ENCODE results near the gene CNGA1.

CNGA1 gene

DNA sequence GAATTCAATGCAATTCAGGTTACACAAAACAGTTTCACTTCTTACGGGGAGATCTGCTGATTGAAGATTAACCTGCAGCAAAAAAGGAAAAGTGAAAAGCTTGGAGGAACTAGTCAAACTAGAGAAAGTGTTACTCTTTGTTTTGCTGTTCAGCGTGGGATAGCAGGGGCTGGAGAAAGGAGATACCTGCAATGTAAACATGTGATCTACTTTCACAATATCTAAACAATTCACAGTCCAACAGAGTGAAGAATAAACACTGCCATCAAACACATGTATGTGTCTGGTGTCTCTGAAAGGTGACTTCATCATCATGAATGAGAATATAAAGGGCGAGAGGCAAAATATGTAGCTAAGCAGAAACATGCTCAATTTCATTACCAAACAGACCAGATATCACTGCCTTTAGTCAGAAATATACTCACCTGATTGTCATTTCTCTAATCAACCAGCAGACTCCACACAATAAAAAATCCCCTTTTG lies 26.5 kb upstream of the CNGA1 start:
- no peak for DNase-seq (ENCODE audit: low read depth, low spot score)
- ChIA-PET POLR2A (no interaction called here), CTCF (interaction anchor here (1.0 to 1.1 kb wide), 2 partner anchors 9 to 109 kb away, joined by 3 to 5 read pairs; no protein-coding TSS in a partner anchor)
- H3K4me3 ChIP-seq (ENCODE audit: low read depth, low read length), result no peak overlapping the region
- TF ChIP-seq, protein P1, sequence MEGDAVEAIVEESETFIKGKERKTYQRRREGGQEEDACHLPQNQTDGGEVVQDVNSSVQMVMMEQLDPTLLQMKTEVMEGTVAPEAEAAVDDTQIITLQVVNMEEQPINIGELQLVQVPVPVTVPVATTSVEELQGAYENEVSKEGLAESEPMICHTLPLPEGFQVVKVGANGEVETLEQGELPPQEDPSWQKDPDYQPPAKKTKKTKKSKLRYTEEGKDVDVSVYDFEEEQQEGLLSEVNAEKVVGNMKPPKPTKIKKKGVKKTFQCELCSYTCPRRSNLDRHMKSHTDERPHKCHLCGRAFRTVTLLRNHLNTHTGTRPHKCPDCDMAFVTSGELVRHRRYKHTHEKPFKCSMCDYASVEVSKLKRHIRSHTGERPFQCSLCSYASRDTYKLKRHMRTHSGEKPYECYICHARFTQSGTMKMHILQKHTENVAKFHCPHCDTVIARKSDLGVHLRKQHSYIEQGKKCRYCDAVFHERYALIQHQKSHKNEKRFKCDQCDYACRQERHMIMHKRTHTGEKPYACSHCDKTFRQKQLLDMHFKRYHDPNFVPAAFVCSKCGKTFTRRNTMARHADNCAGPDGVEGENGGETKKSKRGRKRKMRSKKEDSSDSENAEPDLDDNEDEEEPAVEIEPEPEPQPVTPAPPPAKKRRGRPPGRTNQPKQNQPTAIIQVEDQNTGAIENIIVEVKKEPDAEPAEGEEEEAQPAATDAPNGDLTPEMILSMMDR (IDR thresholded peaks at IDR 0.05; ENCODE audit: insufficient read depth, low read length, missing control alignments), result no peak

DNA sequence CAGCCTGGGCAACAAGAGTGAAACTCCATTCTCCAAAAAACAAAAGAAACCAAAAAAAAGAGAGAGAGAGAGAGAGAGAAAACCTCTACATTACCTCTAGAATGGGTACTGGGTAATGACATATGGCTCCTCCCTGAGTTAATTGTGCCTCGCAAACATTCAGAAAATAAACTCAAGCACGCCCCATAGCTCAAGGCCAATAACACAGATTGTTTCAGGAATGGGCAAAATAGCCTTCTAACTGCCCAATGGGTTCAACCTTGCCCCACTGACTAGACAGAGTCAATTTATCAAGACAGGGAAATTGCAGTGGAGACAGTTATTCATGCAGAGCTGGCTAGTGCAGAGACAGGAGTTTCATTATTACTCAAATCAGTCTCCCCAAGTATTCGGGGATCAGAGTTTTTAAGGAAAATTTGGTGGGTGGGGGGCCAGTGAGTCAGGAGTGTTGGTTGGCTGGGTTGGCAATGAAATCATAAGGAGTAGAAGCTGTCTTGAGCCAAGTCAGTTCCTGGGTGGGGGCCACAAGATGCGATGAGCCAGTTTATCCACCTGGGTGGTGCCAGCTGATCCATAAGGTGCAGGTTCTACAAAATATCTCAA lies 25.2 kb upstream of the CNGA1 start:
- POLR2A ChIA-PET, result no interaction called here
- DNase-seq (ENCODE audit: low read depth, low spot score), result no peak
- TF ChIP-seq, protein P1 (IDR thresholded peaks at IDR 0.05; ENCODE audit: insufficient read depth, low read length, missing control alignments), result no peak
- CTCF ChIA-PET, result no interaction called here
- no peak overlapping the region for H3K4me3 ChIP-seq (ENCODE audit: low read depth, low read length)

DNA sequence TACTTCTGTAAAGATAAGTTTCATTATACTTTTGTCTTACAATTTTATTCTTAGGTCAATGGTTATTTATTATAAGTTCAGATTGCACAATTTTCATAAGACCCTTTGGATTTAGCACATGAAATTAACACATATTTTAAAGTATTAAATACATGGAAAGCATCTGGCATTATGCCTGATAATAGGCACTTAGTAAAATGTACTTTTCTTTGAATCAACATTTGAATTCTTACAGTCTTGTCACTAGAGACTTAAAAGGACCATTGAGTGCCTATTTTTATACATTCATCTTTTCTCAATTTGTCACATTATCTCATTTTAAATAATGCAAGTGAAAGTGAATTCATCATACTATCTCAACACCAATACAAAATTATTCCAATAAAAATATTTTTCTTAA lies 23.1 kb upstream of the CNGA1 start:
- no peak overlapping the region for H3K4me3 ChIP-seq (ENCODE audit: low read depth, low read length)
- CTCF ChIA-PET, result no interaction called here
- POLR2A ChIA-PET, result no interaction called here
- DNase-seq (ENCODE audit: low read depth, low spot score), result no peak
- TF ChIP-seq, protein P1 (IDR thresholded peaks at IDR 0.05; ENCODE audit: insufficient read depth, low read length, missing control alignments), result no peak

DNA sequence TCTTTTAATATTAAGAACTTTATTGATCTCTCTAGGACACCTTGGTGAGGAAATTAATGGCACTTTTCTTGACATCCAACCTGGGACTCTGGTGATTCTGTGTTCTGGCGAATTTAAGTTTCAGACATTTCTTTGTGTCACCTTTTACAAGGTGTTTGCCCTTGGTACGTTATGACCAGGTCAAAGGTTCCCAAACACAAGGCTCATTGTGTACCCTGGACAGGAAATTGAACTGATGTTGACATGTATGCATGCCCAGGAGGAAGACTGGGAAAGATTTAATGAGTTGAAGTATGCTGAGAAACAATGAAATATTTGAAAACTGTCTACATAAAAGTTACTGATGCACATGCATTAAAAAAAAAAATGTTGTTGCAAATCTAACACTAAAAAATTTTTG lies 22.2 kb upstream of the CNGA1 start:
- TF ChIP-seq, protein P1 (IDR thresholded peaks at IDR 0.05; ENCODE audit: insufficient read depth, low read length, missing control alignments), result no peak
- POLR2A ChIA-PET, result no interaction called here
- CTCF ChIA-PET, result no interaction called here
- no peak for DNase-seq (ENCODE audit: low read depth, low spot score)
- H3K4me3 ChIP-seq (ENCODE audit: low read depth, low read length), result no peak overlapping the region

DNA sequence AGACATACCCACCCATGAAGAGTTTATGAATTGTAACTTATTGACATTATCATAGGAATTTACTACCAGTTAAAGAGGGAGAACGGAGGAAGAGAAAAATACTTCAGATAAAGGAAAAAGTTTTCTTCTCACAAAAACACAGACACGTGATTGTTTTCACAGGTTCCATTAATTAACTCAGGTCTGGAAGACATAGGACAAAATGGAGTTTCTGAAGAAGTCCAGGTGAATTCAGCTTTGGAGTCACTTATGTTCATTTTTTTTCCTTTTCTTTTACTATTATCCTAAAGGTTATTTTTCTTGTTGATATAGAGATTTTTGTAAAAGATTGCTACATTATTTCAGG lies 20.6 kb upstream of the CNGA1 start:
- TF ChIP-seq, protein P1 (IDR thresholded peaks at IDR 0.05; ENCODE audit: insufficient read depth, low read length, missing control alignments), result no peak
- ChIA-PET POLR2A (no interaction called here), CTCF (interaction anchor here (1.7 kb wide), 1 partner anchor 28 kb away, joined by 3 read pairs; no protein-coding TSS in a partner anchor)
- H3K4me3 ChIP-seq (ENCODE audit: low read depth, low read length), result no peak overlapping the region
- no peak for DNase-seq (ENCODE audit: low read depth, low spot score)

DNA sequence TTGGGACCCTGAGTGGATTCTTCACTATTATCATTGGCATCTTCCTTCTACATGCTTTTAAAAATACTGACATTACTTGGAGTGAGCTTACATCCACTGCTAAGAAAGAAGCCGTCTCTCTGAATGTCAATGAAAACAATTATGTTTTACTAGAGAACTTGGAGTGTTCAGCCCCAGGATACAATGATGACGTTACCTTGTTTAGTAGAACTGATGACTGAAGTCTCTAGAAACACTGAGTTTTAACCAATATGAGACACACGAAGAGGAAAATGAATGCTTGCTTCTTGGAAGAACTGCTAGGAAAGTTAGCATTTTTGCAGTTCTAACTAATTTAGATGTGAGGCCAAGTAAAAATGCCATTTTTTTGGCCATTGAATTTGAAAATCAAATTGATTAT lies 19.5 kb upstream of the CNGA1 start:
- ChIA-PET CTCF (interaction anchor here (1.3 to 2.3 kb wide), 3 partner anchors 34 to 510 kb away, joined by 3 to 9 read pairs (median 4); no protein-coding TSS in a partner anchor), POLR2A (no interaction called here)
- no peak for DNase-seq (ENCODE audit: low read depth, low spot score)
- TF ChIP-seq, protein P1 (IDR thresholded peaks at IDR 0.05; ENCODE audit: insufficient read depth, low read length, missing control alignments), result no peak
- H3K4me3 ChIP-seq (ENCODE audit: low read depth, low read length), result no peak overlapping the region

Data from AG04449 (cell line).